GM21381 (cell line): Measurements from ENCODE around the gene WNT10A.
"Not testable (repeated sequence)": the region's sequence is repeated elsewhere in the genome, so short reads cannot be mapped to it uniquely, and the experiment has no call there.

Experiments used
- ATAC-seq: cut with Tn5 transposase; IDR thresholded peaks from one replicate; pipeline ENCODE4 v1.9.1; 2021; ENCODE audit warnings: mild to moderate bottlenecking, moderate library complexity; ENCODE audit not compliant: unreplicated experiment

WNT10A gene

DNA sequence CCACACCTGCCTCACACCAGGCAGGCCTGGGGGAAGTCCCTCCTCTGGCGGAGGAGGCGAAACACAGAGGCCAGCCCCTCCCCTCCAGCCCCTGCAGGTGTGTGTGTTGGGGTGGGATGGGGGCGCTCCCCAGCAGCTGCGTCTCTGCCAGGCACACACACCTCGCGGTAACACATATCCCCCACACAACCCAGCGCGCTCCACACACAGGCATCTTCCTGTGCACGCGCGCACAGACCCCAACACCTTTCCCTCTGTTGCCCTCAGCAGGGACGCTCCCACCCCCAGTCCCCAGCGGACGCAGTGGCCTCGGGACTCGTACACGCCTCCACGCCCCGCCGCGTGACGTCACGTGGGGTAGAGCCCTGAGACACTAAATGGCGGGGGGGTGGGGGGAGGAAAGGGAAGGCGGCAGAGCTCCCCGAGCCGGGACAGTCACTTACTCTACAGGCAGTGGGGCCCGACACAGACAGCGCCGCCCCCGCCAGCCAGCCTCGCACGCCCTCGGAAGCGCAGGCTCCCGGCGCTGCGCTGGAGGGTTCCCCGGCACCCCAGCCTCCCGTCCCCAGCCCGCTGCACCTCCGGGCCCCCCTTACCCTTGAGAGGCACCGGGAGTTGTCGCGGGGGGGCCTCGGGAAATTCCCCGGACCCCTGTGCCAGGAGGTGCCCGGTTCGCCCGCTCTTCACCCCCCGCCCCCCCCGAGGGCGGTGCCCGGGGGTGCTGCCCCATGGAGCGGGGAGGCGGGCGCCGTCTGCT, at the start of gene WNT10A:
TSS of gene WNT10A (plus strand) at position 751 of the 757 bp plus-strand sequence. CDS start 144 bp downstream, outside the sequence.
- ATAC-seq = peak; percentile 68

GRCh38 chr2:218831378-218831990, 49.2 kb upstream of the WNT10A start, which contains the start of gene PRKAG3:
Gene PRKAG3, minus strand, starts transcription at chr2:218831803.
- no peak for ATAC-seq

DNA sequence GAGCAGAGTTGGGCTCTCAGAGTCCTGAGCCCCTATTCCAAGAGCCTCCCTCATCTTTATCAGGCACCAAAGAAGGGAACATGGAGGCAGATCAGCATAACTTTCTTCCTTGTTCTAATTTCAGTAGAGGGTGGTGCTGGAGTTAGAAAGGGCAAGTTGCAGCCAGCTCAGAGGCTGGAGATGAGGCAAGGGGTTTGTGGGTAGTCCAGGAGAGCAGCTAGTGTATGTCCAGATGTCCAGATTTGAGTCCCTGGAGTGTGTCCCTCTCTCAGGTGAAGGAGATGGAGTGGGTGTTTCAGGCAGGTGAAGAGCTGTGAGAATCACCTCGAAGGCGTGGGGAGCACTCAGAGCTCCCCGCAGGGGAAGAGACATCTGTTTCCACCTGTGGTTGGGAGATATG, 48.6 kb upstream of the WNT10A start:
- ATAC-seq = no peak

DNA sequence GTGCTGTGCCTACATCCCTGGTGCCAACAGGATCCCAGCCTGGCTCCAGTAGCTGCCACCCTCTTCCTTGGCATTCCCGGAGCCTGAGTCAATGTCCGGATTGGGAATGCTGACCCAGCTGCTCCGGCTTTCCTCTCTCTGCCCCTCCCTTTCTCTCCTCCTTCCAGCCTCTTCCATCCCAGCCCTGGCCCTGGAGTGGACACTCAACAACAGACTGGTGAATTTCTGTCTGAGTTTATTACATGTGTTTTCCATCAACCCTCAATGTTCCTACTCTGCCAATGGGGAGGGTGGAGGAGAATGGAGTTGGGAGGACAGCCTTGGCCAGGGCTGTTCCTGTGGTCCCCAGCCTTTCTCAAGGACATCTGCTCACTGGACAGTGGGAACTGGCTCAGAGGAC, 48.1 kb upstream of the WNT10A start:
- no peak for ATAC-seq

- ATAC-seq = no peak
Measured at GRCh38 chr2:218833023-218833609, 47.5 kb upstream of the WNT10A start.

GRCh38 chr2:218834685-218835084, 46.0 kb upstream of the WNT10A start:
- no peak for ATAC-seq

GRCh38 chr2:218837495-218837894, 43.2 kb upstream of the WNT10A start:
- no peak for ATAC-seq

GRCh38 chr2:218839430-218839829, 41.2 kb upstream of the WNT10A start:
- no peak for ATAC-seq

DNA sequence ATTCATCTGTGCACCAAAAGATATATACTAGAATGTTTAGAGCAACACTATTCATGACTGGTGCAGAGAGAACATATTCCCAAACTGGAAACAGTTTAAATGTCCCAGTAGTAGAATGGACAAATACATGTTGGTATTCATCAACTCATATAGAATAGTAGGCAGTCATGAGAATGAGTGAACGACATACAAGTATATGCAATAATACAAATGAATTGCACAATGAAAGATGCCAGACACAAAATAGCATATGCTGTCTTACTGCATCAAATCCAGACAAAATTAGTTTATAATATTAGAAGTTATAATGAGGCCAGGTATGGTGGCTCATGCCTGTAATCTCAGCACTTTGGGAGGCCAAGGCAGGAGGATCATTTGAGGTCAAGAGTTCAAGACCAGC, 40.8 kb upstream of the WNT10A start:
- ATAC-seq = no peak

GRCh38 chr2:218844334-218844733, 36.3 kb upstream of the WNT10A start:
- not testable (repeated sequence) for ATAC-seq

GRCh38 chr2:218846963-218847362, 33.7 kb upstream of the WNT10A start:
- ATAC-seq = not testable (repeated sequence)

DNA sequence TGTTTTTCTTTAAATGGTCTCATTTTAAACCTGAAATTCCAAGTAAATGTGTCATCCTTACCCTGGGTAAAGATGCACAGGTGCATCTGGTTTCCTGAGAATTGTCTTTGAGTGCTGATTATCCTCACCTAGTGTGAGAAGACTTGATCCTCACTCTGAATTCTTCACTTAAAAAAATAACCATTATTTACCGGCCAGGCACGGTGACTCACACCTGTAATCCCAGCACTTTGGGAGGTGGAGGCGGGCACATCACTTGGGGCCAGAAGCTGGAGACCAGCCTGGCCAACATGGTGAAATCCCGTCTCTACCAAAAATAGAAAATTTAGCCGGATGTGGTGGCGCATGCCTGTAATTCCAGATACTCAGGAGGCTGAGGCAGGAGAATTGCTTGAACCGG, 30.9 kb upstream of the WNT10A start:
- no peak for ATAC-seq

DNA sequence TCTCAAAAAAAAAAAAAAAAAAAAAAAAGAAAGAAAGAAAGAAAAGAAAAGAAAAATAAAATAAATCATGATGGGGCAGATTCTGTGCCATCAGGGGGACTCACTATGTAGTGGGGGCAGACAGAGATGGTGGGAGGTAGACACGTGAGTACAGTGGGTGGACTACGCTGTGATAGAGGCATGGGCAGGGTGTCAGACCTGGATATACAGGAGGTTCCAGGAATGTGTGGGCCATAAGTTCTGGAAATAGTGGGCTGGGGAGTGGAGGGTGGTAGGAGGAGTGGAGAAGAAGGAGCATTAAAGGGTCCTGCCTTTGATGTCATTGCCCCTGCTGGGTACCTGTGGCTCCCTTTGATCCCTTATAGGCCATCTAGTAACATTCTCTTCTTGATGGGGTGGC, 29.9 kb upstream of the WNT10A start:
- ATAC-seq = no peak

DNA sequence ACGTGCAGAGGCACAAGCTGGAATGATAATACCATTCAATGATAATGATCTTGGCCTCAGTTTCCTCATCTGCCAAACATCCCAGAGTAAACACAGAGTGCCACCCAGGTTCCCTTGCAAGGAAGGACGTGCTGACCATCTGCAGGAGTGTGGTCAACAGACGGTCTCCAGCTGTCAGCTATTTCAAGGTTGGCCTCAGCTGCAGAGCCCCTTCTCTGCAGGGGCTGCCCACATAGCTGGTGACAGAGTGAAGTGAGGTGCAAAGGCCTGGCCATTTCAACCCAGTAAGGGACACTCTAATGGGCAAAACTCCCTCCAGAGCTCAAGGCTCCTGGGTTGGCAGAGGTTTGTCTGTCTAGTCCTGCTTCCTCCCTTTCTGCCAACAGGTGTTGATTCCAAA, 29.4 kb upstream of the WNT10A start:
- no peak for ATAC-seq

DNA sequence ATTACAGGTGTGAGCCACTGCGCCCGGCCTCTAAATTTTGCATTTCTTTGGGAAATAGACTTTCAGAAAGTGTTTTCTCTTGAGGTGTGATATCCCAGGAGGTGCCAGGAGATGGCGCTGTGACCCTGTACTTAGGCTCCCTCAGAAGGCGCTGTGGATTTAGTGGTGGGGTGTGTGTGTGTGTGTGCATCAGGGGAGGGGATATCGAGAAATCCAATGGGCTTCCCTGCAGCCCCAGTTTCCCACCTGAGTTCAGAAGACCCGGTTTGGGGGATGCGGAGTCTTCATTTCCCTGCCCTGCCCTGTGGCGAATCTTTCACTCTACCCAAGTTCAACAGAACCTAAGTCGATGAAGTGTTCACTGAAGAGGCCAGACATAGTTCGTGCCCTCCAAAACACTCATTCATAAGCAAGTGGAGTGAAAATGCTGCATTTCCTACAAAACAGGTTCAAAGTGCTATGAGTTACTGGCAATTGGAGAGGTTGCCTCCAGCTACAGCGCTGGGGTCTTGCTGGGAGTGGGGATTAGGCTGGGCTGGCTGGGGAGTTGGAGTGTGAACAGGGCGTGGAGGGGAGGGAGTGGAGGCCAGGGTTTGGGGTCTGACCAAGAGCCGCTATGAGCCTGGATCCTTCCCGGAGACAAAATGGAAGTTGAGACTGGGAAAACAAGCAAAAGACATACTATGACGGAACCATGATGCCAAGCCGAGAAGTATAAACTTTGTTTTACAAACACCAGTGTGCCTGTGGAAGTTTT, 27.6 kb upstream of the WNT10A start:
- ATAC-seq = no peak

DNA sequence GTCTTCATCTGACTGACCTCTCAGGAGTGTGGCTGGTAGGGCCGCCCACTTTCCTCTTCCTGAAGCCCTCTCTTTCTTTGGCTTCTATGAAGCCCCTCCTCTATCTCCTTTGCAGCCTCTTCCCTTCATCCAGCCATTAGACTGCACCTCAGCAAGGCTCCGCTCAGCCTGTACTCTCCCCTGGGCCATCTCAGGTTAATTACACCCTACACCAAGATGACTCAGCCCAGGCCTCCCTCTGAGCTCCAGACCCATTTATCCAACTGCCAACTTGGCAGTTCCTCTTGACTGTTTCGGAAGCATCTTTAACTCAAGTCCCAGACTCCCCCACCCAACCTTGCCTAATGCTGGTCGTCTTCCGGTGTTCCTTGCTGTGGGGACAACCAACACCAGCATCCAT, 26.9 kb upstream of the WNT10A start:
- ATAC-seq = no peak

DNA sequence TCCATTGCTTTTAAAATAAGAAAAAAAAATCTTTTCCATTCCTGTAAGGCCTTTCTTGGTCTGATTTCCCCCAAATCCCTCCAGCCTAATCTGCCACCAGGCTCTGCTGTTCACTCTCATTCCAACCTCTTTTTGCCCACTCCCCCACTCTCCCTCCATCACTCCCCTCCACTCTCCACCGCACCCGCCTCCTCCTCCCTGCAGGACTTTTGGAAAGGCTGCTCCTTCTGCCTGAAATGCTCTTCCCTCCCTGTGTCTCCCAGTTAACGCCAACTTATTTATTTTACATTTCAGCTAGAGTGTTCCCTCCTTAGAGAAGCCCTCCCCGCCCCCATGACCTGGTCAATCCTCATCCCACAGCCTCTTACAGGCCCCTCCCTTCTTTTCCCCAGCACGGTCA, 25.8 kb upstream of the WNT10A start:
- ATAC-seq = no peak

DNA sequence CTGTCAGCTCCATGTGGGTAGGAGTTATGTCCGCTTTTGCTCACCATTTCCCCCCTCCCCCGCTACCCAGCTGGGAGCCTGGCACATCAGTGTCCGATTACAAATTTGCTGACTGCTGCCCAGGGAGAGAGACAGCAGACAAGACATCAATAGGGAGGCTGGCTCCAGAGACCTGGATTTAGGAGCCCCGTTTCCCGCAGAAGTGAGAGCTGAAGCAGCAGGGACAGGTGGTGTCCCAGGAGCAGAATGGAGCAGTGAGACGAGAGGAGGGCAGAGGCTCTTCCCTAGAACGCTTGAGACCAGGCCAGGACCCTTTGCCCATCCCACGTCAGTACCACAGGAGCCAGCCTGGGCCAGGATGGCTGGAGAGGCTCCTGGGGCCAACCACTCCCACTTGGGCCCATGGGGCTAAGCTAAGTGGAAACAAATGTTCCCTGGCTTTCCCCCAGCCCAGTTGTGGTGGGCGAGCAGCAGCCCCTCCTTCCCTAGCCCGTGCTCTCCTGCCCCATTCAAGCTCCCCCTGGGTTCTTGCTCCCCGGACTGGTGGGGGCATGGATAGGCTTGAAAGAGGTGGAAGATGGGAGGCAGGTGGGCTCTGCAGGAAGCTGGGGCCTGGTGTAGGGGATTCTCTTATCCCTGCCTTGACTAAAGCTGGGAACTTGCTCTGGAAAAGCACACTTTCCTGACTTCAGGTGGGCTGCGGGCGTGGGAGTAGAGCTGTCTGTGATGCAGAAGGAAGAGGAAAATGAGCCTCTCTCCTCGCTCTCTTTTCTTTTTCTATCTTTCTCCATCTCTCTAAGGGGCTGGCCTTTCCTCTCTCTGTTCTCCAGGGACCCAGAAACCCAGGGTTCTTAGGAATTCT, 25.1 kb upstream of the WNT10A start:
- no peak for ATAC-seq

DNA sequence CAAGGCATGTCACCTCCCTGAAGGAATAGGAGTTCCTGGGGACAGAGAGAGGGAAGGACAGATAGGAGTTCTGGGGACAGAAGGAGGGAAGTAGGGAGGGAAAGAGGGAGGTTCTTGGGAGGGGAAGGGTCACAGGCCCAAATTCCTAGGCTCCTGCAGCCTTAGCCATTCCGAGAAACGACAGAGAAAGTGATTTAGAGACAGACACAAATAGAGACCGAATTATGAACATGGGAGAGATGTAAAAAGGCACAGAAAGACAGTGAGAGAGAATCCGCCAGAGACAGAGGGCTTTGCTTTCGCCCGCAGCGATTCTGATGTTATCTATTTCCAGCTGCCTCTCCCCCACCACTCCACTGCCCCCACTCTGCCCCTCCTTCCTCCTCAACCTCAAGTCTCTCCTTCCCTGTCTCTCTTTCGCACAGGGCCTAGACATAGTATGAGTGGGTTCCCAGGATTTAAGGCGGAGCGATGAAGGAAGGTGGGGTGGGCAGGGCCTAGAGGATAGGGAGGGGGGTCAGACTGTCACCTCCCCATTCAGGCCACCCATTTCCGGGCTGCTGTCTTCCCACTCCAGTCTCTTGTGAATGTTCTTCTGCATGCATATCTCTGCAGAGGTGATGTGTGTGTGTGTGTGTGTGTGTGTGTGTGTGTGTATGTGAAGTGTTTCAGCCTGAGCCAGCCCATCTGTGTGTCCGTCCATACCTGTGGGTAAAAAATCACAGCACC, 24.3 kb upstream of the WNT10A start:
- no peak for ATAC-seq

GRCh38 chr2:218856896-218857243, 23.8 kb upstream of the WNT10A start:
- ATAC-seq = no peak
